Measurements from ENCODE around the gene TNKS2.
"Not testable (repeated sequence)": the region's sequence is repeated elsewhere in the genome, so short reads cannot be mapped to it uniquely, and the experiment has no call there.

TNKS2 gene

DNA sequence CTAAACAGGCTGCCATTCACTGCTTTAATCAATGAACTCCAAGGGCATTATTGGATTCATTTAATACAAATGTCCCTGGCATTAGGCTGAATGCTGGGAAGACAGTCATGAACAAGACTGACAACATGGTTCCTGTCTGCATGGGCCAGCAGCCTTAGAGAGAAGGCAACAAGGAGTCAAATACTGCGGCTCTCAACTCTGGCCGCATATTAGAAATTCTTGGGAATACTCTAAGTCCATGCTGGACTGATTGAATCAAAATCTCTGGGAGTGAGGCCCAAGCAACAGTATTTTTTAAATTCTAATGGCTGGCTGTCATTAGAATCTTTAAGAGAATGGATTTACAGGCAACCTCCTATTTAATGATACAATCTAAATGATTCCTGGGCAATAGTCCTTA, 76.9 kb downstream of the TNKS2 start:
- Mint-ChIP-seq H3K4me3 (no peak overlapping the region), H3K4me1 (ENCODE audit: low read depth) (no peaks in the 10 kb centered on the region), H3K36me3 (ENCODE audit: low read depth) (no peaks in the 10 kb centered on the region), H3K27me3 (no peaks in the 10 kb centered on the region), H3K27ac (no peak overlapping the region), H3K9me3 (no peaks in the 10 kb centered on the region)
- no peak for DNase-seq

DNA sequence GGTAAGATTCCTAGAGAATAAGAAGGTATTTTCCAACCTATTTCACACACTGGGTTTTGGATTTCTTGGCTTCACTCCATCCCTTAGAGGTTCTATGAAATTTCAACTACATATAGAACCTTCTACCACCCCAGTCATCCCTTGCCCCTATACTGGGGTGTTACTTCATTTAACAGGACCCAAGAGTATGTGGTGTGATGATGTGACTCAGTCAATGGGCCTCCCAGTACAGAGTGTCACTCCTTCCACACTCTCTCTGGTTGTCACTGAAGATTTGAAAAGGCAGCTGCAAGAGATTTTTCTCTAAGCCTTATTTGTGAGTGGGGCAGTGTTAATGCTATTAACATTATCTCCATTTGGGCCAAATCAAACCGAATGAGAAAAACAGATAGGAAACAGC, 77.6 kb downstream of the TNKS2 start:
- Mint-ChIP-seq H3K27me3 (no peaks in the 10 kb centered on the region), H3K9me3 (no peaks in the 10 kb centered on the region)

GRCh38 chr10:91879515-91880170, 81.4 kb downstream of the TNKS2 start:
- Mint-ChIP-seq H3K9me3 (no peaks in the 10 kb centered on the region), H3K36me3 (ENCODE audit: low read depth) (no peaks in the 10 kb centered on the region)

More for the DNA sequence above, 77.6 kb downstream of the TNKS2 start:
- no peak overlapping the region for H3K4me3 Mint-ChIP-seq
- no peak overlapping the region for H3K27ac Mint-ChIP-seq
- H3K4me1 Mint-ChIP-seq (ENCODE audit: low read depth), result no peaks in the 10 kb centered on the region
- DNase-seq, result no peak
- H3K36me3 Mint-ChIP-seq (ENCODE audit: low read depth), result no peaks in the 10 kb centered on the region

DNA sequence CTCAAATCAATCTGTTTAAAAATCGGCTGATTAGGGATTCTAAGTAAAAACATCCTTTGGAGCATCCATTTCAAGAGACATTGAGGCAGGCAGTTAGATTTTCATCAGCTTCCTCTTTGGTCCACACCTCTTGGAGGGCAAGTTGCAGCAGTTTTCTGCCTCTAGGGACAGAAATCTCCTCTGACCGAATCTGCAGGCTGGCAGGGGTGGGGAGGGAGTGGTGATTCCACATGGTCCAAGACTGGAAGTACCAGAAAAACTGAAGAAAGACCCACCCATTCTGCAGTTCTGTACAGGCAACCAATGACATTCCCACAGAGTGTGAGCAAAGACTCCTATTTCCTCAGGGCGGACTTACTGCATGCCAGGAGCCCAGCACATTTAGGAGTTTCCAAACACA, 82.1 kb downstream of the TNKS2 start:
- Mint-ChIP-seq H3K27me3 (no peaks in the 10 kb centered on the region), H3K4me3 (no peak overlapping the region), H3K4me1 (ENCODE audit: low read depth) (no peaks in the 10 kb centered on the region), H3K9me3 (no peaks in the 10 kb centered on the region), H3K36me3 (ENCODE audit: low read depth) (no peaks in the 10 kb centered on the region), H3K27ac (no peak overlapping the region)
- no peak for DNase-seq

More at GRCh38 chr10:91879515-91880170, 81.4 kb downstream of the TNKS2 start:
- Mint-ChIP-seq H3K27ac (no peak overlapping the region), H3K27me3 (no peaks in the 10 kb centered on the region), H3K4me3 (no peak overlapping the region), H3K4me1 (ENCODE audit: low read depth) (no peaks in the 10 kb centered on the region)
- no peak for DNase-seq

- Mint-ChIP-seq H3K27ac (no peak overlapping the region), H3K4me3 (no peak overlapping the region), H3K36me3 (ENCODE audit: low read depth) (no peaks in the 10 kb centered on the region), H3K9me3 (no peaks in the 10 kb centered on the region), H3K27me3 (peaks cover 8% of the 10 kb centered on the region), H3K4me1 (ENCODE audit: low read depth) (peaks cover 10% of the 10 kb centered on the region)
- DNase-seq, result no peak
Measured at GRCh38 chr10:91883549-91884444, 85.6 kb downstream of the TNKS2 start.

DNA sequence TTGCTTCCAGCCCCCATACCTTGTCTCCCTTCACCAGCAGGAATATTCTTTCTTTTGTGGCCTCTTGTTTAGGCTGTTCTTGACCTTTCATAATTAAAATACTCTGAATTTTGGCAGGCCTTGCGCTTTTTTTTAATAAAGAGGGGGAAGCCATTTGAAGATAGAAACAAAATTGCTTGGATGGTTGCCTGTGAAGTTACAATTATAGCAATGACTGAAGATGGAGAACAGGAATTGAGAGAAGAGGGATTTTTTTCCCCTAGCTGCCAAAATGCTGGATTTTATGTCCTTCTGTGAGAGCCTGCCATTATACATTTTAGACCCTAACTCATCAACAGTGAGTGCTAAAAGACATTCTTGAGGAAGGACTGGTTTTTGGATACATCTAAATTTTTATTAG, 86.3 kb downstream of the TNKS2 start:
- DNase-seq, result no peak
- Mint-ChIP-seq H3K9me3 (no peaks in the 10 kb centered on the region), H3K36me3 (ENCODE audit: low read depth) (no peaks in the 10 kb centered on the region), H3K4me1 (ENCODE audit: low read depth) (peaks cover 12% of the 10 kb centered on the region), H3K4me3 (no peak overlapping the region), H3K27me3 (peaks cover 12% of the 10 kb centered on the region), H3K27ac (no peak overlapping the region)

DNA sequence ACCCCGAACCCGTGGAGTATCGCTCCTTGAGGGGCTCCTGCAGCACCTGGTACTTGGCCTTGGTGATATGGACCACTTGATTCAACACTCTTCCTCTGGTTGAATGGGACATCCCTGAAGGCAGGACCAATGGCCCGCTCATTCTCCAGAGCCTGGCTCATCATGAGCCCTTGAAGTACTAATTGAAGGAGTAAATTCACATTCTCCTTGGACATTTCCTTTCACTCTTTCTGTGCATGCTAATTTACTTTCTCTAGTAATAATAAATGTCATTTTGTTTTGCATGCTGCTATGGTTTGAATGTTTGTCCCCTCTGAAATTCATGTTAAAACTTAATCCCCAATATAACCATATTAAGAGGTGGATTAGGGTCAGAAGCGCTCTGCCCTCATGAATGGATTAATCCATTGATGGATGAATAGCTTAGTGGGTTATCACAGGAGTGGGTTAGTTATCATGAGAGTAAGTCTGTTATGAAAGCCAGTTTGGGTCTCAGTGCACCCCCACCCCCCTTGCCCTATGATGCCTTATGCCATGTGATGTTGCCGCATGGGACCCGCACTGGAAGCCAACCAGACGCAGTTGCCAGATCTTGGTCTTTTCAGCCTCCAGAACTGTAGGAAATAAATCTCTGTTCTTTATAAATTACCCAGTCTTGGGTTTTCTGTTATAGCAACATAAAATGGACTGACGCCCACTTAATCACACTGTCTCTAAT, 87.3 kb downstream of the TNKS2 start:
- Mint-ChIP-seq H3K27ac (no peak overlapping the region), H3K36me3 (ENCODE audit: low read depth) (no peaks in the 10 kb centered on the region)

GRCh38 chr10:91886954-91887271, 88.7 kb downstream of the TNKS2 start:
- H3K4me3 Mint-ChIP-seq, result peak overlapping the region; percentile 79
- H3K4me1 Mint-ChIP-seq (ENCODE audit: low read depth), result peaks cover 12% of the 10 kb centered on the region
- no peak overlapping the region for H3K27ac Mint-ChIP-seq
- no peaks in the 10 kb centered on the region for H3K36me3 Mint-ChIP-seq (ENCODE audit: low read depth)
- no peaks in the 10 kb centered on the region for H3K9me3 Mint-ChIP-seq
- peaks cover 21% of the 10 kb centered on the region for H3K27me3 Mint-ChIP-seq
- DNase-seq, result no peak

More for the DNA sequence above, 87.3 kb downstream of the TNKS2 start:
- no peak overlapping the region for H3K4me3 Mint-ChIP-seq
- no peak for DNase-seq
- H3K4me1 Mint-ChIP-seq (ENCODE audit: low read depth), result peaks cover 12% of the 10 kb centered on the region
- H3K27me3 Mint-ChIP-seq, result peaks cover 18% of the 10 kb centered on the region
- no peaks in the 10 kb centered on the region for H3K9me3 Mint-ChIP-seq

DNA sequence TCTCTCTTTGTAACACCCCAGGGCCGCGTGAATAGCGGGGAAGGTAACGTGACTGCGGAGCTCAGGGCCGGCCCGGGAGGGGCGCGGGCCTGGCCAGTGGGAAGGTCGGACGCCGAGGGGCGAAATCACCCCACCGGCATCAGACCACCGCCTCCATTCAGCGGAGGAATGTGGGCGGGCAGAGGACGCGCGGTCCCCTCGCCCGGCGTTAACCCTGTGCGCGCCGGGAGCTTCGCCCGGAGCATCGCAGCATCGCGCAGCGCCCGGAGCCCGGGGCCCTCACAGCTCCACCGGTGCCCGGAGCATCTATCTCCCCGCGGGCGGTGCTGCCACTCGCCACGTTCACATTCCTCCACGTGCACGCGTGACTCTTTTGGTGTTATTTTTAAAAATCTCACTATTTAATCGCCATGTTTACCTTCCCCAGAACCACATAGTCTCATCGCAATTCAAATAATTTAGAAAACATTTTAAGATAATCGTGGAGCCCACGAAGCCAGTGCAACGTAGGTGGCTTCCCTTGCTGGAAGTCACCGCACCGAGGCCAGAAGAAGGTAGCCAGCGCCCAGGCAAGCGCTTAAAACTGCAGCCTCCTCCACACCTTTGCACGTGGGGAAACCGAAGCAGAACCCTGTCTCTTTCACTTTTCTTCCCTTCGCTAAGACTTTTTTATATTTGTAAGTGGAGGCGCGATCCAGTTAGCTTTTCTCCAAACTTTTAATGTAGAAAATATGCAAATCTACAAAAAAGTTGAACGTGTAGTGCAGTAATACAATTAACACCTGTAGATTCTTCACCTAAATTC, 89.2 kb downstream of the TNKS2 start:
- Mint-ChIP-seq H3K27ac (no peak overlapping the region), H3K4me3 (peak overlapping the region; percentile 79), H3K27me3 (peaks cover 21% of the 10 kb centered on the region), H3K36me3 (ENCODE audit: low read depth) (no peaks in the 10 kb centered on the region), H3K9me3 (no peaks in the 10 kb centered on the region), H3K4me1 (ENCODE audit: low read depth) (peaks cover 12% of the 10 kb centered on the region)
- DNase-seq, result peak; percentile 54

GRCh38 chr10:91891125-91892001, 93.1 kb downstream of the TNKS2 start:
- no peak overlapping the region for H3K4me3 Mint-ChIP-seq
- H3K9me3 Mint-ChIP-seq, result no peaks in the 10 kb centered on the region
- no peak for DNase-seq
- H3K36me3 Mint-ChIP-seq (ENCODE audit: low read depth), result no peaks in the 10 kb centered on the region
- H3K27me3 Mint-ChIP-seq, result peaks cover 22% of the 10 kb centered on the region
- no peak overlapping the region for H3K27ac Mint-ChIP-seq
- peaks cover 13% of the 10 kb centered on the region for H3K4me1 Mint-ChIP-seq (ENCODE audit: low read depth)

- Mint-ChIP-seq H3K4me1 (ENCODE audit: low read depth) (peaks cover 3% of the 10 kb centered on the region), H3K27me3 (peaks cover 19% of the 10 kb centered on the region), H3K9me3 (no peaks in the 10 kb centered on the region), H3K4me3 (no peak overlapping the region), H3K27ac (no peak overlapping the region), H3K36me3 (ENCODE audit: low read depth) (no peaks in the 10 kb centered on the region)
- no peak for DNase-seq
Measured at GRCh38 chr10:91893051-91893450, 94.8 kb downstream of the TNKS2 start.

DNA sequence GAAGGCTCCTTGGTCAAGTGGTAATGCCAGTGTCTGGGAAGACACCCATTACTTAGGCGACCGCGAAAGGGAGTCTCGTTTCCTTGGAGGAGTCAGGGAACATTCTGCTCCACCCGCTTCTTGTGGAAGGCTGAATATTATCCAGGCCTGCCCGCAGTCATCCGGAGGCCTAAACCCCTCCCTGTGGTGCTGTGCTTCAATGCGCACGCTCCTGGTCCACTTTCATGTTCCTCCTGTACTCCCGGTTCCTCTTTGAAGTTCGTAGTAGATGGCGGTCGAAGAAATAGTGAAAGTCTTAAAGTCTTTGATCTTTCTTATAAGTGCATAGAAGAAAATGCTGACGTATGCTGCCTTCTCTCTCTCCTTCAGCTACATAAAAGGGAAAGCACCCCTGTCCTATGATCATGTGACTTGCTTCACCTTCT, 96.0 kb downstream of the TNKS2 start:
- H3K4me1 Mint-ChIP-seq (ENCODE audit: low read depth); H3K9me3 Mint-ChIP-seq; H3K27ac Mint-ChIP-seq; H3K4me3 Mint-ChIP-seq; H3K36me3 Mint-ChIP-seq (ENCODE audit: low read depth); DNase-seq: not testable (repeated sequence)
- peaks cover 18% of the 10 kb centered on the region for H3K27me3 Mint-ChIP-seq

- no peaks in the 10 kb centered on the region for H3K36me3 Mint-ChIP-seq (ENCODE audit: low read depth)
- peaks cover 6% of the 10 kb centered on the region for H3K27me3 Mint-ChIP-seq
- no peak for DNase-seq
- H3K9me3 Mint-ChIP-seq, result no peaks in the 10 kb centered on the region
- H3K4me1 Mint-ChIP-seq (ENCODE audit: low read depth), result peaks cover 6% of the 10 kb centered on the region
- H3K27ac Mint-ChIP-seq, result no peak overlapping the region
- H3K4me3 Mint-ChIP-seq, result no peak overlapping the region
Measured at GRCh38 chr10:91896212-91896756, 98.1 kb downstream of the TNKS2 start.
